Globus pallidus (tissue), 1 donor: Measurements from ENCODE around the gene RNU5B-1.

Experiments used
- DNase-seq: peaks from one replicate; pipeline ENCODE4 v3.0.0-alpha.2; 2015; ENCODE audit warnings: low spot score

Gene RNU5B-1

GRCh38 chr15:65328506-65329287, 24.2 kb downstream of the RNU5B-1 start:
- DNase-seq = no peak

- DNase-seq = no peak
Measured at GRCh38 chr15:65329288-65329983, 25.0 kb downstream of the RNU5B-1 start.

DNA sequence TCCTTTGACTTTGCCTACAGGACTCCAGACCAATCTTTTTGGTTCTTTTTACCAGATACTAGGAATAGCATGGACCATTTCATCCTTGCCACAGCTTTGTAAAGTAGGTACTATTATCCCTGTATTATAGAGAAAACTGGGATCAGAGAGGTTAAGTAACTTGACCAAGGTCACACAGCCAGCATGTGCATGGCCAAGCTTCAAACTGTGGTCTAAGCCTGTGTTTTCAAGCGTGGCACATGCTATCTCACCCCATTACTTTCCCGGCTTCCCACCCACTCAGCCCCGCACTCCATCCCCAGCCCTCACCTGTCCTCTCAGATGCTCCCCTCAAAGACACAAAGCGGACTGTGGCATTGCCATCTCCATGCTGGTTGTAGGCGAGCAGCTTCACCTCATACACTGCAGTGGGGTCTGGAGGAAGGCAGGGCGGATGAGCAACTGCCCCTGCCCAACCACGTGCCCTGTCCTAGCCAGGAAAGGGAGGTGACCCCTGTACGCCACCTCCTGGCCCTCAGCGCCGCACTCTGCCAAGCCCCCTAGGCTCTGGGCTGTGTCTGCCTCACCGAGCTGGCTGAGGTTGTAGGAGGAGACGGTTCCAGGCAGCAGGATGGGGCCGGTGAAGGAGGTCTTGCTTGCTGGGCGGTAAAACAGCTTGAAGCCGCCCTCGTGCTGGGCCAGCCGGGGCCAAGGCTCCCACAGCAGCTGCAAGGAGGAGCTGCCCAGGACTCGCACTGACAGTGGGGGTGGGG, 25.7 kb downstream of the RNU5B-1 start:
- no peak for DNase-seq

GRCh38 chr15:65330934-65331645, 26.6 kb downstream of the RNU5B-1 start:
- DNase-seq = no peak

DNA sequence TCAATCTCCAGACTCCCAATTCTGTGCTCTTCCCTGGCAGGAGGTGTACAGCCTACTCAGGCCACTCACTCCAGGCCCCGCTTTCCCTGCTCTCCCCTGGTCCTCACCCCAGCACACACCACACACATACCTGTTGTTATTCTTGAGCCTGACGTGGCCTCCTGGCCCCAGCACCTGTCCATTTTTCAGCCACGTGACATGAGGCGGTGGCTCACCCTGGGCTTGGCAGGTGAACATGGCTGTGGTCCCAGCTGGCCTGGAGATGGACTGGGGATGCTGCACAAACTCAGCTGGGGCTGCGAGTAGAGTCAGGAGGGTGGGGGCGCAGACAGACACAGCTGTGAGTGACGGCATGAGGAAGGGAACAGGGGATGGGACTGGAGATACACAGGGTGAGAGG, 27.3 kb downstream of the RNU5B-1 start:
- DNase-seq = no peak

DNA sequence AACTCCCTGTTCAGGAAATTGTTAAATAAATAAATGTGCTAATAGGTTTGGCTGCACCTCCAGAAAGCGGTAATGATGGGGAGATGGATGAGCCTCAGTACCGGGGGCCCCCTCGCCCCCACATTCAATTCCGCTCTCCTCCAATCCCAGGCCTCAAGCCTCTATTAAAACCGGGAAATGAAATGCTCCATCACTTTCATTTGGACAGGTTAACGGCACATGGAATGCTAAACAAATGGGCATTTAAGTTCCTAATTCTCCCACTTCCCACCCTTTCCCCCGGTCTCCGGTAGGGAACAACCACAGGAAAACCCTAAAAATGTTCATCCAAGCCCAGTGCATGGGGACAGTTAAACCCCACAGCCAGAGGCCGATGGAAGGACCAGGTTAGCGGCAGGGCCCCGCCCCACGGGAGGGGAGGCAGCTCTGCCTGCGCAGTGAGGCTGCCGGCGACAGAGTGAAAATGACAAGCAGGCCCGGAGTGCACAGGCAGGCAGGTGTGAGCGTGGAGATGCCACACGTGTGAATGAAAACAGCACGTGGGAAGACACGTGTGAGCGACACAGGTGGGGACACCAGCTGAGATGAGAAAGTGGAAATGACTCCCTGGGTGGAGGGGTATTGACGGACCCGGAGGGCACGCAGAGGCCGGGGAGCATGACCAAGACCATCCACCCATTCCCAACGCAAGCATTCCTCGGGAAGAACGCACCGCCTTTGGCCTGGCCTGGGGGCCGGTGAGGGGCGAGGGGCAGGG, 28.1 kb downstream of the RNU5B-1 start:
- no peak for DNase-seq

DNA sequence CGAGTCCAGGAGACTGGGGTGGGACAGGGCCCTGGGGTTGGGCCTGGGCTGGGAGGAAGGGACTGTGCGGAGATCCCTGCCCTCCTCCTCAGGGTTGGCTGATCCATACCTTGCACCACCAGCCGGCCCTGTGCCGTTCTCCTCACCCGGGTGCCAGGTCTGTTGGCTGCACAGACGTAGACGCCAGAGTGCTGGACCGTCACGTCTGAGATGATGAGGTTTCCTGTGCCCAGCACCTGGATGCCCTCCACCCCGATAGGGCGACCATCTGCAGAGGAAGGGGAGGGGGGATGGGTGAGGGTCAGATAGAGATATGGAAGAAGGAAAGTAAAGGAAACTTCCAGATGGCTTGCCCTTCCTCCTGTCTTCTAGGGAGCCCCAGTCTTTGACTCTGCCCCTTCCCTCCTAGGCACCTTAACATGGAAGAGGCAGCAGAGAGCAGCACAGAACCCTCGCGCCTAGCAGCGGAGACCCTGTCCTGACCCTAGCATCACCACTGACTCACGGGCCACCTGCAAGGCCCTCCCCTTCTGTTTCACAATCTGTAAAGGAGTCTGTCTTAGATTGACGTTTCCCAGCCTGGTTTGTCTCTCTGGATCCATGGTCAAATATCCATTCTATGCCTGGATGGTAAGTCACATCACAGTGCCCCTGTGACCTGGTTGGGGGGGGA, 28.8 kb downstream of the RNU5B-1 start:
- no peak for DNase-seq

DNA sequence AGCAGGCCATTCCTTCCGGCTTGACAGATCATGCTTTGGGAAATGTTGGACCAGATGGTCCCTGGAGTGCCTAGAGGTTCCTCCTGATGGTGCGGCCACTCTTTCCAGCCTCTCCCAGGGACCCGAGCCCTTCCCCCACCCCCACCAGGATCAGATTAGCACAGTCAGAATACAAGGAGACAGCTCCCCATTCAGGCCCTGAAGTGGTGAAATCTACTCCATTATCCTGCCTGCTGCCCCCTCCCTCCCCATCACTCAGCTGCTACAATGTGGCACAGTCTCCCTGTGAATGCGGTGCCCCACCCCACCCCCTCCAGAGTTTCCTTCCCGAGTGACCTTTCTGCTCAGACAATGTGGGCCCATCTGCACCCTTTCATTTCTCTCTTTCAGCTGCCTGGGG, 29.4 kb downstream of the RNU5B-1 start:
- DNase-seq = no peak

DNA sequence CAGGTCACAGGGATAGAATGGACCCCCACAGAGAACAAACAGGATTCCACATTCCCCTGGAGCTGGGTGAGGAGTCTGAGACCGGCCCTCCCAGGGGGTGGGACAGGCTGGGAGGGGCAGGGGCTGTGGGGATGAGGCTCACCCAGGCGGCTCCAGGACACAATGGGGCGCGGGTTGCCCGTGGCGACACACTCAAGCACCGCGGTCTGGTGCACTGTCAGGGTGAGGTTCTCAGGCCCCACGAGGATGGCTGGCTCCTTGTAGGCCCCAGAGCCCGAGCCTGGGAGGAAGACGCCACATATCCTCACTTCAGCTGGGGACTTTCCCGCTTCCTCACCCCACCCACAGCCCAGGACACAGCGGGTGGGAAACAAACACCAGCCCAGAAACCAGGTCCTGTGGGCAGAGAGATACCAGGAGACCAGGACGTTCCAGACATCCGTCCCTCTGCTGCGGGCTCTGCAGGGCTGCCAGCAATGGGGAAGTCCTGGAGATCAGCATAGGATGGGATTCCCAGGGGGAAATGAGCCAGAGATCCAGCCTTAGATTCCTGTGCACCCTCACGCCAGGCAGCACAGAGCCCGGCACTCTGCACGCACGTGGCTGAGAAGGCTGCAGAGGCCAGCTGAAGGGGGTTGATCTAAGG, 30.2 kb downstream of the RNU5B-1 start:
- DNase-seq = no peak

DNA sequence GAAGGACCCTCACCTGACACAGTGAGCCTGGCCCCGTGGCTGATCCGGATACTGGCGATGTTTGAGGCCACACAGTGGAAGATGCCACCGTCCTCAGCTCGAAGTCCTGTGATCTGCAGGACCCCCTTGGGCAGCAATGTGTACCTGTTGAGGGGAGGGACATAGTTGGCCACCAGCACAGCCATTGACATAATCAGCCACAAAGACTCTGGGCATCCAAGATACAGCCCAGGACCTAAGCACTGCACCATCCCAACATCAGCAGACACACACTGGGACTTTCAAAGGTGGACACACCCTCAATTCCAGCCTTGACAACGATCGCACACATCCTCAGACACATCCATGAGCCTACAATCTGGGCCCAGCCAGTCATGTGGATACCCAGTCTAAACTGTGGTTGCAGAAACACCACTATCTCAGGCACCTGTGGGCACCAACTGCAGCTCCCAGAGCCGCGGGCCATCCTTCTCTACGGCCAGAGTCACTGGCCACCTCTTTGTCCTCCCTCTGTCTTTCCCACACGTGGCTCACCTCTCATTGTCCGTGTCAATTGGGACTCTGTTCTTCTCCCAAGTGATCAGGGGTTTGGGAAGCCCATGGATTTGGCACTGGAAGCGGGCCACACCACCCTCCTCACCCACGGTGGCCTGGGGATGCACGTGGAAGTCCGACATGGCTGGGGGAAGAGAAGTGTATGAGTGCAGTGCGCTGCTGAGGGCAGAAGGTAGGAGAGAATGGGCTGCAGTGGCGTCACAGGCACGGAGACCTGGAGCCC, 31.0 kb downstream of the RNU5B-1 start:
- DNase-seq = no peak

DNA sequence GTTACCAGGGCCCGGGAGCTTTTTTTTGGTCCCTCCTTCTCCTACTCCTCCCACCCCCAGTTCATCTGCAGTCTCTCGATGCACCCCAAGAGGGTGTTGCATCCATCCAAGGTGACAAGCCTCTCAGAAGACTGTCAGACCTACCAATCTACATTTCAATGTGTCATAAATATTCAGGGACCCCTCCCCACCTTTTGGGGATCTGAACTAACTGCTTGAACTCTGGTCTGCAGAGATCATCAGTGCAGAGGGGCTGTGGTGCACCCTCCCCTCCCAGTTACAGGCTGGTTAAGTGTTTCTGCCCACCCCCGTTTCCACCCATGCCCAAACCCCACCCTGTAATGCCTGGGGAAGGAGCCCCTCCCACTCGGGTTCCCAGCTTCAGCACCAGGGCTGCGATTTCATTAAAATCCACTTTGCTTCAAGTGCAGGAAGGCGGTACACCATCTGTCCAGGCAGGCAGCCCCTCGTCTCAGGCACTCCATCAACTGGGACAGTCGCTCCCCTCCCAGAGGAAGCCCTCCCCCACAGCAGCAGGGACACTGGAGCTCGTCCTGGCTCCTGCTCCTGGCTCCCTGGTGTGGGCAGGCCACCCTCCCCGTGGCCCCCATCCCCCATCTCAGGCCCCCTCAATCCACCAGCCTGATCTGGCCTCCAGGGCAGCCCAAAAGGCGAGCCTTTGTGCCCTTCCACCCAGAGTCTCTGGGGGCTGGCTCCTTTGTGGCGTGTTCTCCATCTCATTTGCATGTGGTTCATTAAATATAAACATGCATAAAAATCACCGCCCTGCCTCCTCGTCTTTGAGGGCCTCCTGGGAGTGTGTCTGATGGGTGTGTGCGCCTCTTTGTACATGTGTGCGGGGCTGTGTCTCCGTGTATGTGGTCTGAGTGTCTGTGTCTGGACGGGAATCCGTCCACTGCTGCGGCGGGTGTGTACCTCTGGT, 32.3 kb downstream of the RNU5B-1 start:
- DNase-seq = no peak

DNA sequence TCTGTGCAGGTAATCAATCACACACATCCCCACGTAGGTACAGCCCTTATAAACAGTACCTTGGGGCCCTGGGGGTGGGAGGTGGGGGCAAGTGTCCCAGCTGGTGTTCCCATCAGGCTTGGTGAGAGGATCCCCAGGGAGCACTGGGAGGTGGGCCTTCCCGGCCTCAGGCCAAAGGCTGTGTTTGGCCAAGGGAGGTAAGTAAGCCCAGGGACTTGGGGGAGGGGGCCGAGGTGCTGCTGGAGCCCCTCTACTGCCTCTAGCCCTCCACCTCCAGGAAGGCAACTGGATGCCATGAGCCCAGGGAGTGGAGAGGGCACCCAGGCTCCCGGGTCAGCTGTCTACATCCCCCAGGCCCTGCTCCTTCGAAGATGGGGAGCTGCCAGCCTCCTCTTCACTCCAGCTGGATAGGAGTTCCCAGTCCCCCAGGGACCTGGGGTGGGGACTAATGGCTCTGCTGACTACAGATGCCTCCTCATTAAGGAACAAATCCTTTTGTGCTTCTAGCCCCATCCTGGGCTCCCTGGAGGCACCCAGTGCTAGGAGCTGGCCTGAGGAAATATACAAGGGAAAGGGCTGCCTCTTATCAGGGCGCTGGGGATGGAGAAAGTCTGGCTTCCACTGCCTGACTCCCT, 33.1 kb downstream of the RNU5B-1 start:
- DNase-seq = no peak

- DNase-seq = no peak
Measured at GRCh38 chr15:65338366-65338765, 33.9 kb downstream of the RNU5B-1 start.

DNA sequence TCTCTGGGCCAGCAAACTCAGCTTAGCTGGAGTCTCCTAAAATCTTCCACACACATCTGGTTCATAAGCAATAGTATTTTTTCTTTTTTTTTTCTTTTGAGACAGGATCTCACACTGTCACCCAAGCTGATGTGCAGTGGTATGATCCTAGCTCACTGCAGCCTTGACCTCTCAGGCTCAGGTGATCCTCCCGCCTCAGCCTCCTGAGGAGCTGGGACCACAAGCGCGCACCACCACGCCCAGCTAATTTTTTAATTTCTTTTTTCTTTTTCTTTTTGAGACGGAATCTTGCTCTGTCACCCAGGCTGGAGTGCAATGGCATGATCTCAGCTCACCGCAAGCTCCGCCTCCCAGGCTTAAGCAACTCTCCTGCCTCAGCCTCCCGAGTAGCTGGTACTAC, 34.3 kb downstream of the RNU5B-1 start:
- no peak for DNase-seq

DNA sequence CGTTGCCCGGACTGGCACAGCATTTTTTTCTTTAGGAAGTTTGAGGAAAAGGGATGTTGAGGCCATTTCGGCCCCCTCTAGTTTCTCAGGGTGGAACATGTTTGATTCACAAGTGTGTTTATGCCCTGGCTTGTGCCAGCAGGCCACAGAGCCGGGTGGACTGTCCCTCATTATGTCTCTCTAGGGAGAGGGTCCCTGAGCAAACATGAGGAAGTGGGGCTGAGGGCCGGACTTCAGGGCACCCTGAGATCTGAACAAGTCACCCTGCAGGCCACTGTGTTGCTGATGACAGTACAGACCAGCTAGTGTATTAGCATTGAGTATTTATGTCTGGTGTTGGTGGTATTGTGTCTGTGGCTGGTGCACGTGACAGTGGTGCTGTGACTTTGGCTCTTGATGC, 34.9 kb downstream of the RNU5B-1 start:
- no peak for DNase-seq

DNA sequence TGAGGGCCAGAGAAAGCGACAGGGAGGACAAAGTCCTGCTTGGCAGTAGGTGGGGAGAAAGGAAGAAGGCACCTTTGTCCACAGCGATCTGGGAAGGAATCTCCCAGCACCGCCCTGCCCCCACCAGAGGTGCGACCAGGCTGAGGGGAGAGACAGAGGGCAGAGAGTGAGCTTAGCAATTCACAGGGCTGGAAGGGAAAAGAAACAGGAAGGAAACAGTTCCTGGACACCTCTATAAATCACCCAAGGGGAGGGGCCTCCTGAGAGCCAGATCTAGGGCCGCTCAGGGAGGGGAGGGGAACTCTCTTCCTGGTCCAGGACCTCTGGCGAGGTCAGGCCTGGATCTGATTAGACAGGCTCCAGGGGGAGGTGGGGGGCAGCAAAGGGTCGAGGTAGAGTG, 35.4 kb downstream of the RNU5B-1 start:
- no peak for DNase-seq

GRCh38 chr15:65342493-65342892, 38.0 kb downstream of the RNU5B-1 start:
- DNase-seq = no peak

- no peak for DNase-seq
Measured at GRCh38 chr15:65343374-65343981, 39.0 kb downstream of the RNU5B-1 start.
